Thymus (tissue), 11 donors: ENCODE measurements around the gene AP3B1. TPM values are rescaled to one million over a fixed set of nuclear protein-coding genes. Genes with fewer than 3 reads are reported as not detected.

Experiments
- DNase-seq, 9 donors: peaks; one replicate each; pipeline ENCODE4 v3.0.0-alpha.2; 2013; ENCODE audit warnings: low spot score in 9 of 9, low read depth in 6 of 9, missing footprints in 1 of 9
- H3K27ac ChIP-seq, 2 donors: one replicate each; pipeline ENCODE4 v1.5.1; 2013; ENCODE audit warnings: control low read depth in 1 of 2, low read depth in 1 of 2, low read length in 1 of 2, mild to moderate bottlenecking in 1 of 2, moderate library complexity in 1 of 2
- H3K27me3 ChIP-seq, 2 donors: one replicate each; pipeline ENCODE4 v1.5.1; 2013; ENCODE audit warnings: low read length in 1 of 2; ENCODE audit not compliant: control insufficient read depth in 2 of 2, insufficient read depth in 1 of 2
- H3K36me3 ChIP-seq, 2 donors: one replicate each; pipeline ENCODE4 v1.5.1; 2013; ENCODE audit warnings: low read length in 1 of 2, mild to moderate bottlenecking in 1 of 2, moderate library complexity in 1 of 2; ENCODE audit not compliant: control insufficient read depth in 2 of 2, insufficient read depth in 2 of 2
- H3K4me1 ChIP-seq, 2 donors: one replicate each; pipeline ENCODE4 v1.5.1; 2013; ENCODE audit warnings: low read length in 2 of 2; ENCODE audit not compliant: control insufficient read depth in 2 of 2, insufficient read depth in 2 of 2
- H3K4me3 ChIP-seq, 2 donors: one replicate each; pipeline ENCODE4 v1.5.1; 2013; ENCODE audit warnings: low read length in 2 of 2, control low read depth in 1 of 2, mild to moderate bottlenecking in 1 of 2
- H3K9me3 ChIP-seq, 2 donors: one replicate each; pipeline ENCODE4 v1.5.1; 2013; ENCODE audit warnings: low read length in 1 of 2, mild to moderate bottlenecking in 1 of 2; ENCODE audit not compliant: control insufficient read depth in 2 of 2, insufficient read depth in 1 of 2
- WGBS: extraction: QIAGEN DNeasy Blood & Tissue Kit; methylation state at CpG from one replicate; pipeline ENCODE4 v1.1.7; 2013; 5-methylcytosine and 5-hydroxymethylcytosine counted together
- polyA plus RNA-seq: library from polyadenylated mRNA; stranded (reverse); fragments of 200-250 nt; gene quantifications from one replicate; pipeline ENCODE4 v1.2.3, GENCODE V29; 2013
- total RNA-seq: library from RNA; stranded (reverse); fragments of 120-200 nt; gene quantifications from one replicate; pipeline ENCODE4 v1.2.4, GENCODE V29; 2013
- donor health status: healthy.

Gene AP3B1
- total and polyA plus RNA-seq, 2 donors: 38.3 to 39.2 TPM

- Histone ChIP-seq H3K27ac (no peak overlapping the region), H3K36me3 (no peaks in the 10 kb centered on the region), H3K9me3 (no peaks in the 10 kb centered on the region), H3K27me3 (no peaks in the 10 kb centered on the region), H3K4me1 (no peaks in the 10 kb centered on the region), H3K4me3 (no peak overlapping the region)
- no peak for DNase-seq
- WGBS: 98% methylated on average over 4 of the region's 4 CpGs
Measured at GRCh38 chr5:78283105-78283504, 11.4 kb downstream of the AP3B1 start.

- Histone ChIP-seq H3K9me3 (no peaks in the 10 kb centered on the region), H3K27me3 (no peaks in the 10 kb centered on the region), H3K27ac (no peak overlapping the region), H3K4me1 (no peaks in the 10 kb centered on the region), H3K4me3 (no peak overlapping the region), H3K36me3 (no peaks in the 10 kb centered on the region)
- WGBS: 92% methylated on average over 2 of the region's 2 CpGs
- no peak for DNase-seq
Measured at GRCh38 chr5:78280261-78280660, 14.2 kb downstream of the AP3B1 start.

GRCh38 chr5:78279194-78279593 is 15.3 kb downstream of the AP3B1 start:
- Histone ChIP-seq H3K36me3 (no peaks in the 10 kb centered on the region), H3K27me3 (no peaks in the 10 kb centered on the region), H3K9me3 (no peaks in the 10 kb centered on the region), H3K27ac (no peak overlapping the region), H3K4me1 (no peaks in the 10 kb centered on the region), H3K4me3 (no peak overlapping the region)
- no peak for DNase-seq
- WGBS: 98% methylated on average over 5 of the region's 5 CpGs

GRCh38 chr5:78277715-78278114 is 16.8 kb downstream of the AP3B1 start:
- H3K27ac ChIP-seq: no peak overlapping the region

GRCh38 chr5:78275998-78276543 is 18.4 kb downstream of the AP3B1 start:
- Histone ChIP-seq H3K36me3 (no peaks in the 10 kb centered on the region), H3K27me3 (no peaks in the 10 kb centered on the region), H3K4me3 (no peak overlapping the region), H3K9me3 (no peaks in the 10 kb centered on the region), H3K4me1 (no peaks in the 10 kb centered on the region), H3K27ac (no peak overlapping the region)
- no peak for DNase-seq

More at GRCh38 chr5:78277715-78278114, 16.8 kb downstream of the AP3B1 start:
- Histone ChIP-seq H3K4me3 (no peak overlapping the region), H3K36me3 (no peaks in the 10 kb centered on the region), H3K27me3 (no peaks in the 10 kb centered on the region), H3K9me3 (no peaks in the 10 kb centered on the region), H3K4me1 (no peaks in the 10 kb centered on the region)
- 99% methylated on average over 1 of the region's 1 CpG for WGBS
- no peak for DNase-seq

- H3K36me3 ChIP-seq: no peaks in the 10 kb centered on the region
- no peak for DNase-seq
- H3K27ac ChIP-seq: no peak overlapping the region
- no peak overlapping the region for H3K4me3 ChIP-seq
- WGBS: 99% methylated on average over 1 of the region's 1 CpG
- H3K27me3 ChIP-seq: no peaks in the 10 kb centered on the region
- no peaks in the 10 kb centered on the region for H3K9me3 ChIP-seq
- no peaks in the 10 kb centered on the region for H3K4me1 ChIP-seq
Measured at GRCh38 chr5:78274540-78275197, 19.8 kb downstream of the AP3B1 start.

GRCh38 chr5:78273436-78273835 is 21.1 kb downstream of the AP3B1 start:
- DNase-seq: no peak
- Histone ChIP-seq H3K9me3 (no peaks in the 10 kb centered on the region), H3K27ac (no peak overlapping the region), H3K4me3 (no peak overlapping the region), H3K4me1 (no peaks in the 10 kb centered on the region), H3K36me3 (no peaks in the 10 kb centered on the region), H3K27me3 (no peaks in the 10 kb centered on the region)
- WGBS: 94% methylated on average over 1 of the region's 1 CpG

GRCh38 chr5:78271766-78272165 is 22.7 kb downstream of the AP3B1 start:
- Histone ChIP-seq H3K36me3 (no peaks in the 10 kb centered on the region), H3K9me3 (no peaks in the 10 kb centered on the region), H3K27me3 (no peaks in the 10 kb centered on the region), H3K27ac (no peak overlapping the region), H3K4me1 (no peaks in the 10 kb centered on the region), H3K4me3 (no peak overlapping the region)
- DNase-seq: no peak
- WGBS: 97% methylated on average over 4 of the region's 4 CpGs

- no peak overlapping the region for H3K4me3 ChIP-seq
- no peaks in the 10 kb centered on the region for H3K9me3 ChIP-seq
- peaks cover 0 to 14% of the 10 kb centered on the region in 2 donors for H3K36me3 ChIP-seq
- no peak overlapping the region for H3K27ac ChIP-seq
- DNase-seq: peak in 4 of 9 donors; percentile 11 to 33 (median 14)
- H3K27me3 ChIP-seq: no peaks in the 10 kb centered on the region
- no peaks in the 10 kb centered on the region for H3K4me1 ChIP-seq
Measured at GRCh38 chr5:78269088-78269703, 25.3 kb downstream of the AP3B1 start.
